Measurements from ENCODE around the gene SLC10A7. TPM values are rescaled to one million over a fixed set of nuclear protein-coding genes. Genes with fewer than 3 reads are reported as not detected.

Gene SLC10A7
- total and polyA plus RNA-seq, 2 of the 4 experiments (the other 2 are of a cell fraction): 5.2 to 8.4 TPM

DNA sequence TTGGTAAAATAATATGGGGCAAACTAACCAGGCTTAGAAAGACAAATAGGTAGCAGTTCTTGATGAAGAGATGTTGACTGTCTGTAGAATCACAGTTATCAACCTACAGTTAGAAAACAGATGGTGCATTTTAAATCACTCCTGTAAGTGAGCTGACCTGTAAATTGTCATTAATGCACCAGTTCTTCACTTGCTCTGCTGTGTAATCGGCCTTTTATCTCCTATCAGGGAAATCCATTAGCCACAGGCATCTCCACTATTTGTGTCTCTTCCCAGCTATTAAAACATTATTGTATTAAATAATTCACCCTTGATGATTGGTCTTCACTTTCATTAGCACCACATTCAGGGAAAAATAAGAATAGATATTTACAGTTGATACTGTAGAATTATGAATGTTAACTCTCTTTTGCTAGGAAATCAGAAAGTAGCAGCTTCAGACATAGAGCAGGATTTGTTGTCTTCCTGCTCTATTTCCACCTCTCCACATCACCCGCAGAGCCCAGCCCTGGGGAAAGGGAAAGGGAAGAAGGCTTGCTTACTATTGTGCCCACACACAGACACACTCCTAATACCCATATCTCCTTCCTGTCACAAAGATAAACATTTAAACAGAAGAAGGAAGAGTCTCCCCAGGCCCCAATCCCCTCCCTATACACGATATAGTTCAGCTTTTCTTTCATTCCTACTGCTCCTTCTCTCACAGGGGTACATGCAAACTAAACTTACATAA lies 210.3 kb downstream of the SLC10A7 start:
- ATAC-seq (ENCODE audit: low read depth) (peak; percentile 35), DNase-seq (no peak)
- Histone ChIP-seq H3K4me2 (ENCODE audit: low read depth, low read length) (peak overlapping the region; percentile 45; the same call in 1 of the 2 replicates), H3K14ac (replicated peaks; ENCODE audit: low read depth, low read length) (no peak overlapping the region), H3K4me1 (ENCODE audit: control insufficient read depth, insufficient read depth, low read length) (no peaks in the 10 kb centered on the region; the same call in 1 of the 2 replicates), H2AFZ (replicated peaks; ENCODE audit: low read length, poor library complexity) (no peak overlapping the region), H3K27me3 (ENCODE audit: control insufficient read depth, insufficient read depth, low read length) (no peaks in the 10 kb centered on the region), H3K27ac (ENCODE audit: insufficient read depth, low read length) (no peak overlapping the region), H4K20me1 (ENCODE audit: insufficient read depth, low read length) (no peaks in the 10 kb centered on the region), H4K5ac (ENCODE audit: low read depth, low read length) (no peak overlapping the region), H2BK5ac (ENCODE audit: low read depth, low read length, poor library complexity, severe bottlenecking) (no peak overlapping the region), H3K79me1 (ENCODE audit: low read depth in 1 of 2, low read length in 2 of 2) (no peaks in the 10 kb centered on the region; a peak in 1 of 4 replicates), H3K9me3 (ENCODE audit: control insufficient read depth, insufficient read depth, low read length) (no peaks in the 10 kb centered on the region), H2AK5ac (ENCODE audit: low read depth, low read length) (no peak overlapping the region), H3K18ac (ENCODE audit: low read depth, low read length) (no peak overlapping the region), H3K23ac (ENCODE audit: low read depth, low read length) (no peak overlapping the region), H2BK120ac (ENCODE audit: low read depth, low read length) (no peak overlapping the region), H4K8ac (ENCODE audit: low read depth in 2 of 2, low read length in 2 of 2) (no peak overlapping the region), H3K56ac (ENCODE audit: extremely low read depth, insufficient read depth, low read length) (no peak overlapping the region), H3K9ac (ENCODE audit: low read depth, low read length) (no peak overlapping the region), H3K4ac (ENCODE audit: low read depth, low read length) (no peak overlapping the region), H2BK20ac (ENCODE audit: low read depth, low read length) (no peak overlapping the region), H2AK9ac (replicated peaks; ENCODE audit: low read depth, low read length, poor library complexity) (no peak overlapping the region), H2BK15ac (ENCODE audit: low read depth, low read length) (no peak overlapping the region), H4K91ac (ENCODE audit: insufficient read depth, low read depth, low read length) (no peak overlapping the region), H3K36me3 (ENCODE audit: control insufficient read depth, insufficient read depth, low read length) (no peaks in the 10 kb centered on the region), H3K9me1 (ENCODE audit: insufficient read depth, low read length) (no peaks in the 10 kb centered on the region), H3K4me3 (ENCODE audit: insufficient read depth, low read depth, low read length) (no peak overlapping the region)
- ChIA-PET CTCF (no interaction called here), POLR2A (ENCODE audit: unreplicated experiment) (no interaction called here)
- dilution Hi-C loops (cut with HindIII; ENCODE audit: low sequenced_read_pairs, unreplicated experiment) (no loop called here), intact Hi-C loops (cut with micrococcal nuclease) (no loop called here), in situ Hi-C loops (cut with MboI; ENCODE audit: low sequenced_read_pairs) (no loop called here)
- no TSS peak for BruUV-seq (replicated peaks)
- no peak for TF ChIP-seq FOS (IDR thresholded peaks at IDR 0.05; ENCODE audit: low read depth, low read length)
- no peak for TF ChIP-seq MXI1 (IDR thresholded peaks at IDR 0.05; ENCODE audit: borderline replicate concordance, low read depth, low read length)
- TF ChIP-seq RFX5 (IDR thresholded peaks at IDR 0.05; ENCODE audit: low read depth, low read length): no peak
- TF ChIP-seq, protein P1, sequence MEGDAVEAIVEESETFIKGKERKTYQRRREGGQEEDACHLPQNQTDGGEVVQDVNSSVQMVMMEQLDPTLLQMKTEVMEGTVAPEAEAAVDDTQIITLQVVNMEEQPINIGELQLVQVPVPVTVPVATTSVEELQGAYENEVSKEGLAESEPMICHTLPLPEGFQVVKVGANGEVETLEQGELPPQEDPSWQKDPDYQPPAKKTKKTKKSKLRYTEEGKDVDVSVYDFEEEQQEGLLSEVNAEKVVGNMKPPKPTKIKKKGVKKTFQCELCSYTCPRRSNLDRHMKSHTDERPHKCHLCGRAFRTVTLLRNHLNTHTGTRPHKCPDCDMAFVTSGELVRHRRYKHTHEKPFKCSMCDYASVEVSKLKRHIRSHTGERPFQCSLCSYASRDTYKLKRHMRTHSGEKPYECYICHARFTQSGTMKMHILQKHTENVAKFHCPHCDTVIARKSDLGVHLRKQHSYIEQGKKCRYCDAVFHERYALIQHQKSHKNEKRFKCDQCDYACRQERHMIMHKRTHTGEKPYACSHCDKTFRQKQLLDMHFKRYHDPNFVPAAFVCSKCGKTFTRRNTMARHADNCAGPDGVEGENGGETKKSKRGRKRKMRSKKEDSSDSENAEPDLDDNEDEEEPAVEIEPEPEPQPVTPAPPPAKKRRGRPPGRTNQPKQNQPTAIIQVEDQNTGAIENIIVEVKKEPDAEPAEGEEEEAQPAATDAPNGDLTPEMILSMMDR (conservative IDR thresholded peaks at IDR 0.05; ENCODE audit: low read depth, low read length): no peak
- no peak for TF ChIP-seq MAFK (IDR thresholded peaks at IDR 0.05; ENCODE audit: low read depth, low read length)
- TF ChIP-seq CHD1 (IDR thresholded peaks at IDR 0.05; ENCODE audit: low read depth, low read length): no peak
- no peak for TF ChIP-seq CEBPB (IDR thresholded peaks at IDR 0.05; ENCODE audit: low read depth, low read length)
- no peak for TF ChIP-seq RCOR1 (IDR thresholded peaks at IDR 0.05; ENCODE audit: insufficient replicate concordance, low read length)
- no peak for TF ChIP-seq MAZ (IDR thresholded peaks at IDR 0.05; ENCODE audit: borderline replicate concordance, low read depth, low read length)
- TF ChIP-seq POLR2A (IDR thresholded peaks at IDR 0.05; ENCODE audit: low read depth, low read length): no peak
- TF ChIP-seq BHLHE40 (IDR thresholded peaks at IDR 0.05; ENCODE audit: low read depth, low read length): no peak
- no peak for TF ChIP-seq NFE2L2 (IDR thresholded peaks at IDR 0.05; ENCODE audit: low read depth, low read length)
- no peak for TF ChIP-seq SMC3 (IDR thresholded peaks at IDR 0.05; ENCODE audit: low read depth, low read length)
- TF ChIP-seq RAD21 (IDR thresholded peaks at IDR 0.05; ENCODE audit: low read length): no peak
- TF ChIP-seq, protein P2, sequence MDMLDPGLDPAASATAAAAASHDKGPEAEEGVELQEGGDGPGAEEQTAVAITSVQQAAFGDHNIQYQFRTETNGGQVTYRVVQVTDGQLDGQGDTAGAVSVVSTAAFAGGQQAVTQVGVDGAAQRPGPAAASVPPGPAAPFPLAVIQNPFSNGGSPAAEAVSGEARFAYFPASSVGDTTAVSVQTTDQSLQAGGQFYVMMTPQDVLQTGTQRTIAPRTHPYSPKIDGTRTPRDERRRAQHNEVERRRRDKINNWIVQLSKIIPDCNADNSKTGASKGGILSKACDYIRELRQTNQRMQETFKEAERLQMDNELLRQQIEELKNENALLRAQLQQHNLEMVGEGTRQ (IDR thresholded peaks at IDR 0.05; ENCODE audit: low read depth, low read length): no peak
- WGBS, 2 experiments (ENCODE audit: extremely low coverage in 2 of 2, insufficient read length in 1 of 2): no CpG with 5 or more reads among the region's 3 CpGs
